Measurements from ENCODE around the gene TSHZ1.

The TSHZ1 gene

GRCh38 chr18:75221897-75222296 lies 11.3 kb downstream of the TSHZ1 start:
- peak in 1 of 2 donors; percentile 33 for ATAC-seq

GRCh38 chr18:75222407-75222806 lies 11.8 kb downstream of the TSHZ1 start:
- ATAC-seq, result no peak

- no peak for ATAC-seq
Measured at GRCh38 chr18:75223687-75224347, 13.2 kb downstream of the TSHZ1 start.

GRCh38 chr18:75226286-75226955 lies 15.8 kb downstream of the TSHZ1 start:
- no peak for ATAC-seq

- ATAC-seq, result no peak
Measured at GRCh38 chr18:75226956-75227316, 16.3 kb downstream of the TSHZ1 start.

GRCh38 chr18:75227535-75228296 lies 17.1 kb downstream of the TSHZ1 start:
- no peak for ATAC-seq

- no peak for ATAC-seq
Measured at GRCh38 chr18:75228967-75229366, 18.4 kb downstream of the TSHZ1 start.

GRCh38 chr18:75229437-75229836 lies 18.8 kb downstream of the TSHZ1 start:
- ATAC-seq, result no peak

- no peak for ATAC-seq
Measured at GRCh38 chr18:75230163-75231052, 19.8 kb downstream of the TSHZ1 start.

GRCh38 chr18:75231053-75231406 lies 20.4 kb downstream of the TSHZ1 start:
- ATAC-seq, result no peak

GRCh38 chr18:75234901-75235300 lies 24.3 kb downstream of the TSHZ1 start:
- ATAC-seq, result no peak

- ATAC-seq, result no peak
Measured at GRCh38 chr18:75235896-75236295, 25.3 kb downstream of the TSHZ1 start.

- ATAC-seq, result no peak
Measured at GRCh38 chr18:75238100-75238499, 27.5 kb downstream of the TSHZ1 start.

GRCh38 chr18:75238786-75239185 lies 28.2 kb downstream of the TSHZ1 start:
- ATAC-seq, result no peak

- no peak for ATAC-seq
Measured at GRCh38 chr18:75240433-75240832, 29.8 kb downstream of the TSHZ1 start.

GRCh38 chr18:75241705-75242104 lies 31.1 kb downstream of the TSHZ1 start:
- no peak for ATAC-seq

GRCh38 chr18:75244351-75245313 lies 34.0 kb downstream of the TSHZ1 start:
- ATAC-seq, result no peak

- ATAC-seq, result no peak
Measured at GRCh38 chr18:75246721-75247610, 36.4 kb downstream of the TSHZ1 start.

- peak in 1 of 2 donors; percentile 38 for ATAC-seq
Measured at GRCh38 chr18:75247611-75248421, 37.2 kb downstream of the TSHZ1 start.
